ENCODE results near the gene NRXN3.

Gene NRXN3

DNA sequence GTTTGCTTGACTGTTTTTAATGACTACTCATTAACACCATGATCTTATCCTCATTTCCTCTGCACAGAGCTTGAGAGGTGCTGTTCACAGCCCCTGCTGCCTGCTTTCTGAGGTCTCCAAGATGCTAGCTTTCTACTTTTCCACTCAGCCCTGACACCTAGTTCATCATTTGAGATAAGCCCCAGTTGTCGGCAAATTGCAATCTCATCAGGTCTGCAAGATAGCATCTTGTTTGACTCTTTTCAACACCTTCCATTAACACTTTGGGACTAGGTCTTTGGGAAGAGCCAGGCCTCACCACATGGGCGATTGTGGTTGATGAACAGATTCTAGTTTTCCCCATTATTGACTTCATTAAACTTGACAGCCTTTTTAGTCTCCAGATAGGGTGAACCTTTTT, 1136.4 kb downstream of the NRXN3 start:
- no peaks in the 10 kb centered on the region for H3K36me3 ChIP-seq (ENCODE audit: insufficient read depth, low read depth, low read length)
- H3K27ac ChIP-seq (ENCODE audit: low read length), result no peak overlapping the region
- no peak overlapping the region for H3K9ac ChIP-seq (ENCODE audit: low read depth, low read length)
- no peaks in the 10 kb centered on the region for H3K9me3 ChIP-seq (ENCODE audit: insufficient read depth, low read depth, low read length)
- no peaks in the 10 kb centered on the region for H3K27me3 ChIP-seq (ENCODE audit: insufficient read depth, low read length)
- H3K4me3 ChIP-seq (ENCODE audit: low read length), result no peak overlapping the region
- H3K4me1 ChIP-seq (ENCODE audit: insufficient read depth, low read length), result no peaks in the 10 kb centered on the region

DNA sequence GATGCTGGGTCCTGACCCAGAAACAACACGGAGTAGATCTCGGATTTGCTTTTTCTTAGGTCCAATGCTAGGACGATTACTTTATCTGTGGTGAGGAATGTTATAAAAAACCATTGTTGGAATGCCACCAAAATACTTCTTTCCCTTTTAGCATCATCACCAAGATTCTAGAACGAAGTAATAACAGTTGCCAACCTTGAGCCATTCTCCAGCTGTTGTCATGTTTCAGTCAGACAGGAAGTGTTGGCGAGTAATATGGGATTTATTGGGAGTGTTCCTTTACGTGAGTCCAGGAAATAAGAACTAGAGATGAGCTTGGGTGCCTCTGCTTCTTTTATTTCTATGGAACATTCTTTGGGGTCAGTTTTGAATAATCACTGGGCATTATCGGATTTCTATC, 1148.2 kb downstream of the NRXN3 start:
- no peaks in the 10 kb centered on the region; the same call in 1 of the 2 replicates for H3K4me1 ChIP-seq (ENCODE audit: insufficient read depth, low read length)
- no peak overlapping the region for H3K27ac ChIP-seq (ENCODE audit: low read length)
- H3K9me3 ChIP-seq (ENCODE audit: insufficient read depth, low read depth, low read length), result no peaks in the 10 kb centered on the region
- H3K36me3 ChIP-seq (ENCODE audit: insufficient read depth, low read depth, low read length), result no peaks in the 10 kb centered on the region
- no peak overlapping the region for H3K9ac ChIP-seq (ENCODE audit: low read depth, low read length)
- H3K4me3 ChIP-seq (ENCODE audit: low read length), result no peak overlapping the region
- H3K27me3 ChIP-seq (ENCODE audit: insufficient read depth, low read length), result no peaks in the 10 kb centered on the region

DNA sequence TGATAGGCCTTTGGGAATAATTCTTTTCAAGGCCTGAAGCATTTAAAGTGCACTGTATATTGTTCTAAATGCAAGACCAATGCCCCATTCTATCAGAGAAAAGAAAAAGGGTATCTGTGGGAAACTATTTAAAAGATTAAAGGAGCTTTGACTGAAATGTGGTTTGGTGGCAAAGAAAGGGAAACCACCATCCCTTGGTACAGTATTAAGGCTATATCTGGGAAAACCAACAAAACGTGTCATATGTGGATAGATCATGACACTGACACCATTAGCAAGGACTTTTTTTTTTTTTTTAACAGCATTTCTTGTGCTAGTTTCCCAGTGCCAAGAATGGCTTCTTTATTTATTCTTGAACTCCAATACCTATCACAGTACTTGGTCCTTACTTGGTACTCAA, 1150.4 kb downstream of the NRXN3 start:
- H3K9me3 ChIP-seq (ENCODE audit: insufficient read depth, low read depth, low read length), result no peaks in the 10 kb centered on the region
- no peak overlapping the region for H3K27ac ChIP-seq (ENCODE audit: low read length)

DNA sequence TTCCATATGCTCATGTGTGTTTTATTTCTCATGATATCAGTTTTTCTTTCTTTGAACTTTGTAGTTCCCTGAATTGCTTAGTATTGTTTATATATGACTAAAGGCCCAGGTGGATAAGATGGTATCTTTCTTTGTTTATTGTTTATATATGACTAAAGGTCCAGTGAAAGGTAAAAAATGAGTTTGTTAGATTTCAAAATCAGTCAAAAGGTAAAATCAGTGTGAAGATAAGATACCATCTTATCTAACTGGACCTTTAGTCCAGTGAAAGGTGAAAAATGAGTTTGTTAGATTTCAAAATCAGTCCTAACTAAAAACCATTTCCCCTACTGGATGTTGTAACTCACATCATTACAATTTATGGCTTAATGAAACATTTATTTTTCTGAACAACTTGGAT, 1150.9 kb downstream of the NRXN3 start:
- Histone ChIP-seq H3K9ac (ENCODE audit: low read depth, low read length) (no peak overlapping the region), H3K27me3 (ENCODE audit: insufficient read depth, low read length) (no peaks in the 10 kb centered on the region), H3K36me3 (ENCODE audit: insufficient read depth, low read depth, low read length) (no peaks in the 10 kb centered on the region), H3K9me3 (ENCODE audit: insufficient read depth, low read depth, low read length) (no peaks in the 10 kb centered on the region), H3K27ac (ENCODE audit: low read length) (no peak overlapping the region), H3K4me3 (ENCODE audit: low read length) (no peak overlapping the region), H3K4me1 (ENCODE audit: insufficient read depth, low read length) (no peaks in the 10 kb centered on the region; the same call in 1 of the 2 replicates)

More for the DNA sequence above, 1150.4 kb downstream of the NRXN3 start:
- Histone ChIP-seq H3K36me3 (ENCODE audit: insufficient read depth, low read depth, low read length) (no peaks in the 10 kb centered on the region), H3K9ac (ENCODE audit: low read depth, low read length) (no peak overlapping the region), H3K4me3 (ENCODE audit: low read length) (no peak overlapping the region), H3K4me1 (ENCODE audit: insufficient read depth, low read length) (no peaks in the 10 kb centered on the region; the same call in 1 of the 2 replicates), H3K27me3 (ENCODE audit: insufficient read depth, low read length) (no peaks in the 10 kb centered on the region)

DNA sequence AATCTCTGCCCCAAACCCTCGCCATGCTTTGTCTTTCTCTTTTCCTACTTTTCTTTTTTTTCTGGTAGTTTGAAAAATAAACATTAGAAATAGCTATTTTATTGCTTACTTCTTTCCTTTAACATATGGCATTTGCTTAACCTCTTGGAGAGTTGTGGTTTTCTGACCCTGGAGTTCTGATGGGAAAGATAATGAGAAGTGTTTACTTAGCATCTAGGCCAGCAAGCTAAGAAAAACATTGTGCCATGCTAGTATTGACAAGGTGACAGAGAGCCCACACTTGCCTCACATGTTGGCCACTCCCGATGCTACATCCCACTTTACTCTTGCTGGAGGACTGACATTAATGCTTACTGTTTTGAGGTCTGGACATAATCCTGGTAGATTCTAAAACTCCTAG, 1154.9 kb downstream of the NRXN3 start:
- H3K36me3 ChIP-seq (ENCODE audit: insufficient read depth, low read depth, low read length), result no peaks in the 10 kb centered on the region
- no peak overlapping the region for H3K4me3 ChIP-seq (ENCODE audit: low read length)
- H3K27ac ChIP-seq (ENCODE audit: low read length), result no peak overlapping the region
- H3K9ac ChIP-seq (ENCODE audit: low read depth, low read length), result no peak overlapping the region
- no peaks in the 10 kb centered on the region for H3K27me3 ChIP-seq (ENCODE audit: insufficient read depth, low read length)
- H3K9me3 ChIP-seq (ENCODE audit: insufficient read depth, low read depth, low read length), result no peaks in the 10 kb centered on the region
- H3K4me1 ChIP-seq (ENCODE audit: insufficient read depth, low read length), result no peaks in the 10 kb centered on the region

DNA sequence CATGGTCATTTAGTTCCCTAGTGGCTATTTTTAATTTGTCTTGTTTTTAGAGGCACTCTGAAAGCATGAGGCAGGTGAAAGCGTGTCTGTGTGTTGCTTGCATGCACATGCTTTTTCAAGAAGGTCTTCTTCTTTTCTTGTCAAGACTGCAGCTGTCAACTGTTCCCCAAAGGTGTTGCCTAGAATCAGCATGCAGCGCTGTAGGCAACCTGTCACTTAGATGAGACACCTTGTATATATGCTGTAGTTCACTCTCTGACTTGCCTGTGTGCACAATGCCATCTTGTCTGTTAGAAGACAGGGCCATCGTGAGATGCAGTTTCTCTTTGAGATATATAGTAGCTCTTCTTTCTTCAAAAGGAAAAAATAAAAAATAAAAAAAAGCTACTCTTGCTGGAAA, 1155.4 kb downstream of the NRXN3 start:
- Histone ChIP-seq H3K27ac (ENCODE audit: low read length) (no peak overlapping the region), H3K4me3 (ENCODE audit: low read length) (no peak overlapping the region), H3K36me3 (ENCODE audit: insufficient read depth, low read depth, low read length) (no peaks in the 10 kb centered on the region), H3K9ac (ENCODE audit: low read depth, low read length) (no peak overlapping the region), H3K27me3 (ENCODE audit: insufficient read depth, low read length) (no peaks in the 10 kb centered on the region), H3K4me1 (ENCODE audit: insufficient read depth, low read length) (no peaks in the 10 kb centered on the region), H3K9me3 (ENCODE audit: insufficient read depth, low read depth, low read length) (no peaks in the 10 kb centered on the region)

DNA sequence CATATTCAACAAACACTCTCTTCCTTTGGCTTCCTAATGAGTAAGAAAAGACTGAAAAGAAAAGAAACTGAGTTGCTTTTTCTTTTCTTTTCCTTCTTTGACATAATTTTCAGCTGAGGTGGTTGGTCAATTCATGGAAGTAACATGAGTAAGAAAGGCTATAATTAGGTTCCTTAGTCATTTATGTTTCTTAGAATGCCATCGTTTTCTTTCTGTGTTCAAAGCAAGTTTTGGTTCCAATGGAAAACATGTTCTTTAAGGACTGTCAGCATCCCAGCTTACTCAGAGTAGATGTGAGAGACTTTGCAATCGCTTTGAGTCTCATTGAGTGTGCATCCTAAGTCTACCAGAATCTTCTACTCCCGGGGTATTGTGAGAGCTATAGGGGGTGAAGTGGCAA, 1158.7 kb downstream of the NRXN3 start:
- Histone ChIP-seq H3K4me3 (ENCODE audit: low read length) (no peak overlapping the region), H3K9me3 (ENCODE audit: insufficient read depth, low read depth, low read length) (no peaks in the 10 kb centered on the region), H3K27ac (ENCODE audit: low read length) (no peak overlapping the region), H3K9ac (ENCODE audit: low read depth, low read length) (no peak overlapping the region), H3K4me1 (ENCODE audit: insufficient read depth, low read length) (peaks cover 20% of the 10 kb centered on the region), H3K27me3 (ENCODE audit: insufficient read depth, low read length) (no peaks in the 10 kb centered on the region), H3K36me3 (ENCODE audit: insufficient read depth, low read depth, low read length) (no peaks in the 10 kb centered on the region)

DNA sequence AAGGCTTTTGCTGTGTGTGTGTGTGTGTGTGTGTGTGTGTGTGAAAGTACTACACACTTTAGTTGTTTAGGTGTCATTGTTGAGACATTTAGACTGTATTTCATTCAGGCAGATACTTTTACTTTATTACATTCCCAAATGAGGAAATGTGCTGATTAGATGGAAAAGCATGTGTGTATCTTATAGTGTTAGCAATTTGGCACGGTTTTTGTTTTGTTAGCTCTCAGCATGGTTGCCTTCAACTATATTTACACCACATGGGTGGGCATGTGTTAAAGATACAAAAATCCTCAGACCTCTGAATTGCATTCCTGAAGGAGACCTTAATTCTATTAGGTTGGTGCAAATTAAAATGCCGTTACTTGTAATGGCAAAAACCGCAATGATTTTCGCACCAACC, 1161.7 kb downstream of the NRXN3 start:
- H3K36me3 ChIP-seq (ENCODE audit: insufficient read depth, low read depth, low read length), result no peaks in the 10 kb centered on the region
- H3K4me3 ChIP-seq (ENCODE audit: low read length), result no peak overlapping the region
- H3K27me3 ChIP-seq (ENCODE audit: insufficient read depth, low read length), result no peaks in the 10 kb centered on the region
- H3K4me1 ChIP-seq (ENCODE audit: insufficient read depth, low read length), result peaks cover 24% of the 10 kb centered on the region
- no peak overlapping the region for H3K9ac ChIP-seq (ENCODE audit: low read depth, low read length)
- H3K27ac ChIP-seq (ENCODE audit: low read length), result no peak overlapping the region
- no peaks in the 10 kb centered on the region for H3K9me3 ChIP-seq (ENCODE audit: insufficient read depth, low read depth, low read length)

DNA sequence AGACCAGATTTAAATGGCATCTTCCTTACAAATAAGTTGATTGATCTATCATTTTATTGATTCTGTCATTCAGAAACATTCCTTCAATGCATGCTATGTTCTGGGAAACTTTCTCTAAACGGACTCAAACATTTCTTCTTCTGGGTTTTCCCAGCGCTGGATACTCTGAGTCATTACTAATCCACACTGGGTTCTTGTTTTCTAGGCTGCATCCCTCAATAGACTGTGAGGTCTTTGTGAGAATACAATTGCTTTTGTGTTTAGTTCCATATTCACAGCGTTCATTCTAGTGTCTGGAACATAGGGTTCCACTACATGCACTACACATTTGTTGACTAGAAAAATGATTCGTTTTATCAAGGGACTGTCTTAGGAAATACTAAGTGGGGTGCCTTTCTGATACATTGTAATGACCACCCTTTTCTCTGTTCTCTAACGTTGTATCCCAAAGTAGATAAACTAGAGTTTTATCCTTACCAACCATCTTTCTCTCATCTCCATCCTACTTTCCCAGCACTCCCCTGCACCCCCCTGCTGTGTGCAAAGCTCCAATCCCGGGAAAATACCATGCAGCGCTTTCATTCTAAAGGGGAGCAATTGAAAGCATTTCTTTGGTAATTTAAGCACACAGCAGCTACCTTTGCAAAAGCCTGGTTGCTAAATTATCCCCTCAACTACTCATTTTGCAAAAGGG, 1162.5 kb downstream of the NRXN3 start:
- no peaks in the 10 kb centered on the region for H3K9me3 ChIP-seq (ENCODE audit: insufficient read depth, low read depth, low read length)
- no peak overlapping the region for H3K27ac ChIP-seq (ENCODE audit: low read length)
- H3K36me3 ChIP-seq (ENCODE audit: insufficient read depth, low read depth, low read length), result no peaks in the 10 kb centered on the region
- H3K4me1 ChIP-seq (ENCODE audit: insufficient read depth, low read length), result peaks cover 24% of the 10 kb centered on the region
- no peak overlapping the region for H3K9ac ChIP-seq (ENCODE audit: low read depth, low read length)
- H3K27me3 ChIP-seq (ENCODE audit: insufficient read depth, low read length), result no peaks in the 10 kb centered on the region
- peak overlapping the region; percentile 18; the same call in 1 of the 2 replicates for H3K4me3 ChIP-seq (ENCODE audit: low read length)

DNA sequence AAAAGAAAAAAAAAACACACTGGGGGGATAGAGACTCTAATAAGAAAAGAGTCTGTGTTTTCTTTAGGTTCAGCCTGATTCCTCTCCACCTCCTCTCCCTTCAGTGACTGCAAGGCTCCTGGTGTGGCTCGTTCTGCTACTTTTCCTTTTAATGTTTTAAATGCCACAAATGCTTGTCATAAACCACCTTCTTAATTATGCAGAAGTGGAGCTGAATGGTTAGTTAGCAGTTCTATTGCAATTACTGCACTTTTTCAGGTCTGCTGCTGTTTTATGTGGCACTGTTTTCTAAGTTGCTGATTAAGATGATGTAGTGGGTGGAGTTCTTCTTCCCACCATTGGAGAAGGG, 1163.0 kb downstream of the NRXN3 start:
- H3K36me3 ChIP-seq (ENCODE audit: insufficient read depth, low read depth, low read length), result no peaks in the 10 kb centered on the region
- H3K9ac ChIP-seq (ENCODE audit: low read depth, low read length), result no peak overlapping the region
- peaks cover 24% of the 10 kb centered on the region for H3K4me1 ChIP-seq (ENCODE audit: insufficient read depth, low read length)
- no peak overlapping the region for H3K27ac ChIP-seq (ENCODE audit: low read length)
- H3K27me3 ChIP-seq (ENCODE audit: insufficient read depth, low read length), result no peaks in the 10 kb centered on the region
- no peaks in the 10 kb centered on the region for H3K9me3 ChIP-seq (ENCODE audit: insufficient read depth, low read depth, low read length)
- peak overlapping the region; percentile 18; the same call in 1 of the 2 replicates for H3K4me3 ChIP-seq (ENCODE audit: low read length)

DNA sequence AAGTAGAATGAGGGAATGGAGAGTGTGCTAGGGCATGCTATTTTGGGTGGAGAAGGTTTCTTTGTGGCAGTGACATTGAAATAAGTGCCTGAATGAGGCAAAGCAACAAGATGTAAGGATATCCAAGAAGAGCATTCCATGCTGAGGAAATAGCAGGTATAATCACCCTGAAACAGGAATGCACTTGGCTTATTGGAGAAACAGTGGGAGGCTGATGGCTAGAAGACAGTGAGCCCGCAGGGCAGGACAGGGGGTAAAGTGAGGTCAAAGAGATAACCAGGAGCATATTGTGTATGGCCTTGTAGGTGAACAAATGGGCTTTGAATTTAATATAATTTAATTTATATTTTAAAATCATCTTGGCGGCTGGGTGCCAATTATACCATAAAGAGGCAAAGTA, 1164.1 kb downstream of the NRXN3 start:
- Histone ChIP-seq H3K27me3 (ENCODE audit: insufficient read depth, low read length) (no peaks in the 10 kb centered on the region), H3K4me3 (ENCODE audit: low read length) (peak overlapping the region; percentile 18; the same call in 1 of the 2 replicates), H3K36me3 (ENCODE audit: insufficient read depth, low read depth, low read length) (no peaks in the 10 kb centered on the region), H3K9me3 (ENCODE audit: insufficient read depth, low read depth, low read length) (no peaks in the 10 kb centered on the region), H3K9ac (ENCODE audit: low read depth, low read length) (no peak overlapping the region), H3K27ac (ENCODE audit: low read length) (no peak overlapping the region), H3K4me1 (ENCODE audit: insufficient read depth, low read length) (peaks cover 27% of the 10 kb centered on the region)

DNA sequence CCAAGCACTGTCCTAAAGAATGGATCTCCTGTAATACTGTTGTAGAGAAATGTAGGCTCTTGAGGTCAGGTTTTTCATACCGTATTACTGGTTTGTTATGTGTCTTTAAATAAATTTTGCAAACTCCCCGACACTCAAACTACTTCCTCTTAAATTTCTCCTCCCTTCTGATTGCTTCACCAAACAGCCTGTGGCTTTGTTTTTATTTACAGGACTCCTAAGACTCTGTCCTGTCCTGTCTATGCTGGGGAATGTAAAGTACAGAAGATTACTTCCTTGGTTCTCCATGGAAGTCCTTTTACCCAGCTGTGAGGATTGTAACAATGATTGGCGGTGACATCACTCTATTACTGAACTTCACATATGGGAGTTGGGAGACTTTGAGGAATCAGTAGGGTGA, 1167.6 kb downstream of the NRXN3 start:
- Histone ChIP-seq H3K27me3 (ENCODE audit: insufficient read depth, low read length) (no peaks in the 10 kb centered on the region), H3K4me3 (ENCODE audit: low read length) (no peak overlapping the region)

More for the DNA sequence above, 1167.6 kb downstream of the NRXN3 start:
- no peaks in the 10 kb centered on the region for H3K36me3 ChIP-seq (ENCODE audit: insufficient read depth, low read depth, low read length)
- no peaks in the 10 kb centered on the region for H3K9me3 ChIP-seq (ENCODE audit: insufficient read depth, low read depth, low read length)
- H3K4me1 ChIP-seq (ENCODE audit: insufficient read depth, low read length), result peaks cover 22% of the 10 kb centered on the region
- H3K9ac ChIP-seq (ENCODE audit: low read depth, low read length), result no peak overlapping the region
- H3K27ac ChIP-seq (ENCODE audit: low read length), result no peak overlapping the region
